LoVo (cell line): ENCODE results near the gene JMJD1C.

Experiments used
- DNase-seq: peaks from one replicate; pipeline ENCODE4 v3.0.0-alpha.2; 2016; ENCODE audit warnings: low spot score

JMJD1C gene

GRCh38 chr10:63436225-63436624 is 29.6 kb downstream of the JMJD1C start:
- DNase-seq: no peak

GRCh38 chr10:63434866-63435854 is 30.6 kb downstream of the JMJD1C start:
- DNase-seq: no peak

GRCh38 chr10:63431962-63432797 is 33.6 kb downstream of the JMJD1C start:
- no peak for DNase-seq

GRCh38 chr10:63430999-63431356 is 34.8 kb downstream of the JMJD1C start:
- no peak for DNase-seq

GRCh38 chr10:63430091-63430998 is 35.4 kb downstream of the JMJD1C start:
- DNase-seq: peak; percentile 35

- DNase-seq: no peak
Measured at GRCh38 chr10:63429281-63429680, 36.5 kb downstream of the JMJD1C start.

GRCh38 chr10:63427013-63427412 is 38.8 kb downstream of the JMJD1C start:
- no peak for DNase-seq

- DNase-seq: no peak
Measured at GRCh38 chr10:63425512-63425911, 40.3 kb downstream of the JMJD1C start.

- DNase-seq: no peak
Measured at GRCh38 chr10:63424576-63424975, 41.2 kb downstream of the JMJD1C start.

GRCh38 chr10:63423494-63423893 is 42.3 kb downstream of the JMJD1C start:
- DNase-seq: no peak

- no peak for DNase-seq
Measured at GRCh38 chr10:63421591-63421990, 44.2 kb downstream of the JMJD1C start.

GRCh38 chr10:63416376-63416775 is 49.4 kb downstream of the JMJD1C start:
- DNase-seq: no peak

GRCh38 chr10:63415640-63416244 is 50.0 kb downstream of the JMJD1C start:
- DNase-seq: no peak

GRCh38 chr10:63414481-63415260 is 51.1 kb downstream of the JMJD1C start:
- DNase-seq: no peak

- DNase-seq: no peak
Measured at GRCh38 chr10:63413429-63413828, 52.3 kb downstream of the JMJD1C start.

GRCh38 chr10:63412304-63412703 is 53.5 kb downstream of the JMJD1C start:
- DNase-seq: no peak

- DNase-seq: no peak
Measured at GRCh38 chr10:63410633-63411032, 55.1 kb downstream of the JMJD1C start.

- no peak for DNase-seq
Measured at GRCh38 chr10:63409465-63410027, 56.2 kb downstream of the JMJD1C start.

GRCh38 chr10:63407136-63407662 is 58.6 kb downstream of the JMJD1C start:
- DNase-seq: no peak
